Naive B cell (primary cell): Measurements from ENCODE around the gene DDRGK1. TPM values are rescaled to one million over a fixed set of nuclear protein-coding genes. Genes with fewer than 3 reads are reported as not detected.

ENCODE experiments used
- ATAC-seq, 2 donors: fragments of 150-1000 bp; cut with Tn5 transposase; 2 replicates each; pipeline ENCODE4 v1.10.0; 2021; ENCODE audit warnings: low read depth in 2 of 2, mild to moderate bottlenecking in 2 of 2, moderate library complexity in 2 of 2
- DNase-seq: peaks from one replicate; pipeline ENCODE4 v3.0.0; 2022
- H3K27ac Mint-ChIP-seq, 6 donors: one replicate each; pipeline ENCODE4 v1.8.0; 2020 to 2022; ENCODE audit warnings: mild to moderate bottlenecking in 6 of 6, mixed read lengths in 6 of 6, moderate library complexity in 5 of 6, inconsistent platforms in 2 of 6
- H3K27me3 Mint-ChIP-seq, 3 donors: one replicate each; pipeline ENCODE4 v1.8.0; 2021 to 2022; ENCODE audit warnings: mixed read lengths in 3 of 3, mild to moderate bottlenecking in 1 of 3
- H3K36me3 Mint-ChIP-seq, 2 donors: one replicate each; pipeline ENCODE4 v1.8.0; 2020 to 2022; ENCODE audit warnings: mixed read lengths in 2 of 2, inconsistent platforms in 1 of 2, mild to moderate bottlenecking in 1 of 2
- H3K4me1 Mint-ChIP-seq, 3 donors: one replicate each; pipeline ENCODE4 v1.8.0; 2020 to 2022; ENCODE audit warnings: mixed read lengths in 3 of 3, inconsistent platforms in 1 of 3, mild to moderate bottlenecking in 1 of 3, moderate library complexity in 1 of 3
- H3K4me3 Mint-ChIP-seq, 8 donors: one replicate each; pipeline ENCODE4 v1.8.0; 2020 to 2022; ENCODE audit warnings: mild to moderate bottlenecking in 8 of 8, mixed read lengths in 8 of 8, moderate library complexity in 8 of 8, inconsistent platforms in 2 of 8
- H3K9me3 Mint-ChIP-seq, 7 donors: one replicate each; pipeline ENCODE4 v1.8.0; 2020 to 2022; ENCODE audit warnings: mixed read lengths in 7 of 7, mild to moderate bottlenecking in 5 of 7, inconsistent platforms in 2 of 7, moderate library complexity in 1 of 7
- polyA plus RNA-seq, 6 donors: library from polyadenylated mRNA; unstranded; fragments of 300-500 nt; fragmentation: Illumina TruSeq; gene quantifications; one replicate each; pipeline ENCODE4 v1.2.3, GENCODE V29; 2021; ENCODE audit warnings: low read depth in 6 of 6

The DDRGK1 gene
- polyA plus RNA-seq, 6 donors from 2014 or later = 33.3 to 51.0 (median 38.3) TPM

DNA sequence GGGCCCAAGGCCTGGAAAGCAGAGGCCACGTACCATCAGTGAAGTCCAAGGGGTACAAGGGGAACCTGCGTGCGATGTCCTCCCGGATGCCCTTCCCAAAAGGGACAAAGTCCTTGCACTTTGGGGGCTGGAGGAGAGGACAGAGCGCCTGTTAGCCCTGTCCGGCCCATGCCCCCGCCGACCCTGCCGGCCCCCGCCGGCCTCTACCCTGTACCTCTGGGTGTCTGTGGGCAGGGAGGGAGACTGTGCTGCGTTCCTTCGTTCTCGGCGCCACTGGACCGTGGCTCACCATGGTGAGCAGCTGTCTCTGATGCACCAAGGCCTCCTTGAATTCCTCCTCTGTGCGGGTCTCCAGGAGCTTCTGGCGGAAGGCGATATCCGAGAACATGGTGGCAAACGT, 26.6 kb upstream of the DDRGK1 start:
- no peak for ATAC-seq
- DNase-seq = no peak
- Mint-ChIP-seq H3K27me3 (peaks cover 3 to 18% (median 13%) of the 10 kb centered on the region in 3 donors), H3K9me3 (no peaks in the 10 kb centered on the region), H3K4me3 (no peak overlapping the region), H3K4me1 (no peaks in the 10 kb centered on the region), H3K36me3 (no peaks in the 10 kb centered on the region), H3K27ac (no peak overlapping the region)

DNA sequence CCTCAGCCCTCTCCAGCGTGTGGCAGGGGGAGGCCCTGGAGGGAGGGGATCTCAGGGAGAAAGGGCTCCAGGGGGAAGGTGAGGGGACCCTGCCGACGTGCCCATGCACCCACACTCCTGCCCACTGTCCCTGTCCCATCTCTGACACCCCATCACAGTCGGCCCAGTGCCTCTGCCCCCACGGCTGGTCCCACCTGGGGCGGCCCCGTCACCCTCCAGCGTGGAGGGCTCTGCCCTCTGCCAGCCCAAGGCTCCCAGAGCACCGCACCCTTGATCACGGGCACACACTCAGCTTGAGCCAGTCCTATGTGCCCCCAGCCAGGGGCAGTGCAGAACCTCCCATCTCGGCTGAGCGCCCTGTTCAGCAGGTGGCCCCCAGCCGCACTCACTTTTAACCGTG, 25.3 kb upstream of the DDRGK1 start:
- H3K4me3 Mint-ChIP-seq = no peak overlapping the region
- ATAC-seq (no peak), DNase-seq (no peak)
- H3K27ac Mint-ChIP-seq = no peak overlapping the region
- H3K36me3 Mint-ChIP-seq = no peaks in the 10 kb centered on the region
- H3K27me3 Mint-ChIP-seq = peaks cover 0 to 4% (median 3%) of the 10 kb centered on the region in 3 donors
- no peaks in the 10 kb centered on the region for H3K9me3 Mint-ChIP-seq
- H3K4me1 Mint-ChIP-seq = peaks cover 0 to under 1% (median 0%) of the 10 kb centered on the region in 3 donors

DNA sequence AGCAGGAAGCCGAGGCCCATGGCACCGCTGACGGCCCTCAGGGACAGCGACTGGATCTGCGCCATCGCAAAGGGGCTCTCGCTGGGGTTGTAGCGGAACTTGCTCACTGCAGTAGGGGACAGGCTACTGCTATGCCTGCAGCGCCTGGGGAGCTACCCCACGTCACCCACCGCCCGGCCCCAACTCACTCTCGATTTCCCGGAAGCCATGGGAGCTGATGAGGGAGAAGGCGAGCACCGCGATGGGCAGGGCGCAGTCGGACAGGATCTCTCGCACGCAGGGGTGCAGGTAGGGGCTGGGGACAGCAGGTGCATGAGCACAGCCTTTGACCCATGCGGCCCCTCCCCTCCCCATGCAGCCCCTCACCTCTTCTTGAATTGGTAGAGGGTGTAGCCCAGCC, 24.7 kb upstream of the DDRGK1 start:
- Mint-ChIP-seq H3K27ac (no peak overlapping the region), H3K27me3 (peaks cover 0 to 3% (median 0%) of the 10 kb centered on the region in 3 donors), H3K9me3 (no peaks in the 10 kb centered on the region), H3K4me1 (peaks cover 0 to 2% (median 0%) of the 10 kb centered on the region in 3 donors), H3K36me3 (no peaks in the 10 kb centered on the region), H3K4me3 (no peak overlapping the region)
- ATAC-seq (no peak), DNase-seq (no peak)

DNA sequence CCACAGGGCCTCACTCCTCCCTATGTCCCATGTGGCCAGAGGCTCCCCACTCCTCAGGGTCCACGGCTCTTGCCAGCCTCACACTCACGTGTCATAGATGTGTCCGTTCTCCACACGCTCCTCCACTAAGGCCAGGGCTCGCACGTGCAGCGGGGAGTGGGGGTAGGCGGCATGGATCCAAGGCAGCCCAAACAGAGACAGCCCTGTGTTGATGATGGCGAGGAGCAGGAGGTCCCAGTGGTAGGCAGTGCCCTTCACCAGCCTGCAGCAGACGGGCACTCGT, 24.2 kb upstream of the DDRGK1 start:
- peaks cover under 1 to 5% (median under 1%) of the 10 kb centered on the region in 3 donors for H3K4me1 Mint-ChIP-seq
- H3K36me3 Mint-ChIP-seq = no peaks in the 10 kb centered on the region
- H3K27ac Mint-ChIP-seq = no peak overlapping the region
- ATAC-seq (no peak), DNase-seq (no peak)
- H3K9me3 Mint-ChIP-seq = no peaks in the 10 kb centered on the region
- H3K27me3 Mint-ChIP-seq = peaks cover 0 to 3% (median 0%) of the 10 kb centered on the region in 3 donors
- H3K4me3 Mint-ChIP-seq = no peak overlapping the region

DNA sequence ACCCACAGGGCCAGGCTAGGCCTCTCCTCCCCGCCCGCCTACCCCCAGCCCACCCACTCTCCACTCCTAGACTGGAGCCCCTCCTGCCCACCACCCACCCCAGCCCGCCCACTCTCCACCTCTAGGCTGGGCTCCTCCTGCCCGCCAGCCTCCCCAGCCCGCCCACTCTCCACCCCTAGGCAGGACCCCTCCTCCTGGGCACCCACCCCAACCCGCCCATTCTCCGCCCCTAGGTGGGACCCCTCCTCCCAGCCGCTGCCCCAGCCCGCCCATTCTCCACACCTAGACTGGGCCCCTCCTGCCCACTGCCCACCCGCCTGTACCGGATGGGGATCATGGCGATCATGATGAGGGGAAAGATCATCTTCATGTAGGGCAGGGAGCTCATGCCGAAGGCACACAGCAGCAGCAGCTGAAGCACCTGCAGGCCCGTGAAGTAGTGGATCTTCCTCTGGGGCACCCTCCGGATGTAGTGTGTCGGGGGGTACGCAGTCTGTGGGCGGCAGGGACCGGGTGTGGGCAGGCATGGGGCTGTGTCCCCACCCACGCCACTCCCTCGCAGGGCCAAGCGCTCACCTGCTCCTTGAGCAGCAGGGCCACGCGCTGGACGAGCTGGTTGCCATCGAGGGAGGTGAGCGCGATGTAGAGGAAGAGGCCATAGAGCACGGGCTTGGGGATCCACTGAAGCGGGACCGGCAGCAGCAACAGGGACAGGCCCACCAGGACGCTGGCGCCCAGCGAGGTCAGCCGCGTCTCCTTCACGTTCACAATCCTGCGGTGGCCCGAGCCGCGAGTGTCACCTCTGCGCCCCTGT, 23.7 kb upstream of the DDRGK1 start:
- Mint-ChIP-seq H3K36me3 (no peaks in the 10 kb centered on the region), H3K9me3 (no peaks in the 10 kb centered on the region), H3K4me3 (no peak overlapping the region), H3K27ac (no peak overlapping the region), H3K4me1 (peaks cover 6 to 11% (median 6%) of the 10 kb centered on the region in 3 donors), H3K27me3 (peaks cover 0 to 3% (median 0%) of the 10 kb centered on the region in 3 donors)
- DNase-seq = no peak
- ATAC-seq = no peak

DNA sequence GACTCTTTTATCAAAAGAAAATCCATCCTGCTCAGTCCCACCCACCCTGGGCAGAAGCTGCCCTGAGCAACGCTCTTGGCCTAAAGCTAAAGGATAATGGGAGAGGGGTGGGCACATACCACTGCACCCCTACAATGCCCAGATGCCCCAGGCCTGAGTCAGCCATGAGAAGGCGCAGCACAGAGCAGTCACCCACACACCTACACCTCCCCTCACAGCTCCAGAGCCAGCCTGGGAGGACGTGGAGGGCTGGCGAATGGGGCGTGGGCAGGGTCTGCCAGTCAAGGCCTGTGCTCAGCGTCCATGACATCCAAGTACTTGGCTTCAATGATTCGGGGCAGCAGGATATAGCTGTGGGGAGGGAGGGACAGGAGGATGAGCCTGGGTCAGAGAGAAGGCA, 23.0 kb upstream of the DDRGK1 start:
- H3K9me3 Mint-ChIP-seq = no peaks in the 10 kb centered on the region
- H3K27ac Mint-ChIP-seq = no peak overlapping the region
- ATAC-seq (no peak), DNase-seq (no peak)
- H3K27me3 Mint-ChIP-seq = peaks cover 0 to 3% (median 0%) of the 10 kb centered on the region in 3 donors
- no peak overlapping the region for H3K4me3 Mint-ChIP-seq
- no peaks in the 10 kb centered on the region for H3K36me3 Mint-ChIP-seq
- H3K4me1 Mint-ChIP-seq = peaks cover 10 to 17% (median 12%) of the 10 kb centered on the region in 3 donors

DNA sequence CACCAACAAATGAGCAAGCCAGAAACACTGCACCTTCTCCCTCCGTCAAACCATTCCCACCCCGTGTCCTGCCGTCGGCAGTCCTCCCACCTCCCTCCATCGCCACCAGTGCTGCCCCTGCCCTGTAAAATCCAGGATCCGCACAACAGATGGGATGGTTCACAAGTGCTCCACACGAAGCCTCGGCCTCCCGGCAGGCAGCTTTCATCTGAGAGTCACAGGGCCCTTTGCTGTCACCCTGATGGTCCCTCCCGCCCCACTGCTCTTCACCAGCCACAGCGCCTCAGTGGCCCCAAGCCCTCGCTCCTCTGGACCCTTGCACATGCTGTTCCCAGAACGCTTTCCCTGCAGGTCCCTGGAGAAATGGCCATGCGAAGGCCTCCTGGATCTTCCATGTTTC, 22.4 kb upstream of the DDRGK1 start:
- no peak for ATAC-seq
- H3K36me3 Mint-ChIP-seq = no peaks in the 10 kb centered on the region
- H3K4me1 Mint-ChIP-seq = peaks cover 10 to 21% (median 15%) of the 10 kb centered on the region in 3 donors
- peaks cover 0 to under 1% (median 0%) of the 10 kb centered on the region in 3 donors for H3K27me3 Mint-ChIP-seq
- peak overlapping the region in 2 of 6 donors; percentile 43 to 53 for H3K27ac Mint-ChIP-seq
- no peak for DNase-seq
- H3K4me3 Mint-ChIP-seq = no peak overlapping the region
- H3K9me3 Mint-ChIP-seq = no peaks in the 10 kb centered on the region

DNA sequence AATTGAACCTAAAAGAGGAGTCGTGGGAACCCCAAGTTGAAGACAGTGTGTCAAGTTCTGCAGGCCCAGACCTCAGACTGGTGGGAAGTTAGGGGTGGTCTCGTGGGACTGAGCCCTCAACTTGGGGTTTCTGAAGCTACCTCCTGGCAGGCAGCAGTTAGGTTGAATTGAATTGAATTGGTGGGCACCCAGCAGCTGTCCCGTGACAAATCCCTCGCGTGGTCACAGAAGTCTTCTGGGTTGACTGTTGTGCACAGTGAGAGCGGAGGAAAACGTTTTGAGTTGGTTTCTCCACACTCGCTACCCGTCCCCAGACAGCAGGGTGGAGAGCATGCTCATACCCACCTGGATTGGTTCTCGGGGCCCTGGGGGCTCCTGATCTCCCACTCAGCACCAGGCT, 21.6 kb upstream of the DDRGK1 start:
- Mint-ChIP-seq H3K27ac (peak overlapping the region in 3 of 6 donors; percentile 20 to 59 (median 29)), H3K36me3 (peaks cover 0 to 5% of the 10 kb centered on the region in 2 donors), H3K4me3 (no peak overlapping the region), H3K27me3 (no peaks in the 10 kb centered on the region), H3K9me3 (no peaks in the 10 kb centered on the region), H3K4me1 (peaks cover 10 to 23% (median 23%) of the 10 kb centered on the region in 3 donors)
- ATAC-seq = no peak
- no peak for DNase-seq

DNA sequence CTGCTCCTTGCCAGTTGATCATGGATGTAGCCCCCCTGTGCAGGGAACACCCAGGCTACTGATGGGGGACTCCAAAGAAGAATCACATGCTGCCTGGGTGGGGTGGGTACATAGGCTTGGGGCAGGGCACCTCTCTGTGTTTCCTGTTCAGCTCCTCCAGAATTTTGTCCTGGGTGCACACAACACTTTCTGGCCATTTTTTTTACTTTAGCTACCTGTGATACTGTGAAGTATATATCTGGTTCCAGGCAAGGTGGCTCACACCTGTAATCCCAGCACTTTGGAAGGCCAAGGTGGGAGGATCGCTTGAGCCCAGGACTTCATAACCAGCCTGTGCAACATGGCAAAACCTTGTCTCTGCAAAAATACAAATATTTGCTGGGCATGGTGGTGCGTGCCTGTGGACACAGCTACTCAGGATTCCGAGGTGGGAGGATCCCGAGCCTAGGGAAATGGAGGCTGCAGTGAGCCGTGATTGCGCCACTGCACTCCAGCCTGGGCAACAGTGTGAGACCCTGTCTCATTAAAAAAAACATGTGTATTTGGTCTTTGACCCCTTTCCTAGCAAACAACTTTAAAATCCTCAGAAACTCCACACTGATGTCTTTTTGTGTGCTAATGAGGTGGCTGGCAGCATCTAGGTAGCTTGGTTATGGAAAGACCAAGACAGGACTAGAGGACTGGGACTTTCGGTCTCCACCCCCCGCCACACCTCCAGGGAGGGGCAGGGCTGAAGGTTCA, 20.4 kb upstream of the DDRGK1 start:
- Mint-ChIP-seq H3K36me3 (peaks cover 0 to 10% of the 10 kb centered on the region in 2 donors), H3K27ac (peak overlapping the region in 3 of 6 donors; percentile 37 to 63 (median 54)), H3K4me1 (peaks cover 10 to 25% (median 23%) of the 10 kb centered on the region in 3 donors), H3K4me3 (peak overlapping the region in 1 of 8 donors; percentile 34), H3K9me3 (no peaks in the 10 kb centered on the region), H3K27me3 (no peaks in the 10 kb centered on the region)
- ATAC-seq (no peak), DNase-seq (no peak)

DNA sequence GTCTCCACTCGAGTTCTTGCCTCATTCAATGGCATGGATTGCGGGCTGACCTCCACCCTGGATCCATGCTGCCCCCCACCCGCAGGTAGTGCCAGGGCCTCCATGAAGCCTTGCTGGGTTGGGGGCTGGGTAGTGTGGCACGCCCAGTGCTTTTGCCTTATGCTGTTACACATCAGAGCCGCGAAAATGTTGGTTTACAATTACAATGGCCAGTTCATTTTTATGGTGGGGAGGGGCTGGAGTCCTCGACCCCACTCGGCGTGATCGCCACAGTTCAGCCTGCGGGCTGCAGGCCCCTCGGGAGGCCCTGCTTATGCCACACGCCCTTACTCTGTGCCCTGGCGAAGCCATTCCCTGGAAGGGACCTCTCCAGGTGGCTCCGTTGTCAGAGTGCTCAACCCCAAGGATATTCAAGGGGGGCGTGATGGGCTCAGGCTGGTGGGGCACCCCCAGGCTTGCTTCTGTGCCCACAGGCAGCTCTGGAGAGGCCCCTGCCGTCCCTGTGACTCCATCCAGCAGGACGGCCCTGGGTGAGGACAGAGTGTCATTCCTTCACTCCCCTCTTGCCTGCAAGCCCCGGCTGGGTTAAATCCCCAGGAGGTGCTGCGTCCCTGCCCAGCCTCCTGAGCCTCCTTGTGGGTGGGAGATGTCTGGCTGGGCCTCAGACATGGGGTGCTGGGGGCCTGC, 19.7 kb upstream of the DDRGK1 start:
- DNase-seq (no peak), ATAC-seq (no peak)
- Mint-ChIP-seq H3K4me1 (peaks cover 10 to 25% (median 23%) of the 10 kb centered on the region in 3 donors), H3K4me3 (peak overlapping the region in 6 of 8 donors; percentile 15 to 88 (median 82)), H3K27ac (peak overlapping the region in 2 of 6 donors; percentile 79 to 87), H3K9me3 (no peaks in the 10 kb centered on the region), H3K36me3 (peaks cover 0 to 10% of the 10 kb centered on the region in 2 donors), H3K27me3 (no peaks in the 10 kb centered on the region)

DNA sequence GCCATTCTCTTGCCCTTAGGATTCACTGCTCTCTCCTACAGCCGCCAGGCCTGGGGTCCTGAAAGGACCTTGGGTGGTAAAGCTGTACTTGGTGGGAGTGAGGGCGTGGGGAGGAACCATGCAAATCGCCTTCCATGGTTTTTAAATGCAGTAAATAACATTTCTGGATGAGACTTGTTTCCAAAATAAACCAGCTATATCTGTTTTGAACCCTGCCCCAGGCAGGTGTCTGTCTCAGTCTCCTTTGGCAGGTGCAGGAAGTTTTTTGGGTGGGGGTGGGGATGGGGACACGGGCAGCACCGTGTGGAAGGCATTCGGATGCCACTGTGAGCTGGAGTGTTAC, 19.1 kb upstream of the DDRGK1 start:
- peak overlapping the region in 7 of 8 donors; percentile 26 to 88 (median 81) for H3K4me3 Mint-ChIP-seq
- peak overlapping the region; percentile 39 to 96 (median 85) for H3K27ac Mint-ChIP-seq
- H3K36me3 Mint-ChIP-seq = peaks cover 0 to 10% of the 10 kb centered on the region in 2 donors
- peaks cover 12 to 25% (median 24%) of the 10 kb centered on the region in 3 donors for H3K4me1 Mint-ChIP-seq
- no peaks in the 10 kb centered on the region for H3K27me3 Mint-ChIP-seq
- H3K9me3 Mint-ChIP-seq = no peaks in the 10 kb centered on the region
- ATAC-seq = no peak
- DNase-seq = no peak

DNA sequence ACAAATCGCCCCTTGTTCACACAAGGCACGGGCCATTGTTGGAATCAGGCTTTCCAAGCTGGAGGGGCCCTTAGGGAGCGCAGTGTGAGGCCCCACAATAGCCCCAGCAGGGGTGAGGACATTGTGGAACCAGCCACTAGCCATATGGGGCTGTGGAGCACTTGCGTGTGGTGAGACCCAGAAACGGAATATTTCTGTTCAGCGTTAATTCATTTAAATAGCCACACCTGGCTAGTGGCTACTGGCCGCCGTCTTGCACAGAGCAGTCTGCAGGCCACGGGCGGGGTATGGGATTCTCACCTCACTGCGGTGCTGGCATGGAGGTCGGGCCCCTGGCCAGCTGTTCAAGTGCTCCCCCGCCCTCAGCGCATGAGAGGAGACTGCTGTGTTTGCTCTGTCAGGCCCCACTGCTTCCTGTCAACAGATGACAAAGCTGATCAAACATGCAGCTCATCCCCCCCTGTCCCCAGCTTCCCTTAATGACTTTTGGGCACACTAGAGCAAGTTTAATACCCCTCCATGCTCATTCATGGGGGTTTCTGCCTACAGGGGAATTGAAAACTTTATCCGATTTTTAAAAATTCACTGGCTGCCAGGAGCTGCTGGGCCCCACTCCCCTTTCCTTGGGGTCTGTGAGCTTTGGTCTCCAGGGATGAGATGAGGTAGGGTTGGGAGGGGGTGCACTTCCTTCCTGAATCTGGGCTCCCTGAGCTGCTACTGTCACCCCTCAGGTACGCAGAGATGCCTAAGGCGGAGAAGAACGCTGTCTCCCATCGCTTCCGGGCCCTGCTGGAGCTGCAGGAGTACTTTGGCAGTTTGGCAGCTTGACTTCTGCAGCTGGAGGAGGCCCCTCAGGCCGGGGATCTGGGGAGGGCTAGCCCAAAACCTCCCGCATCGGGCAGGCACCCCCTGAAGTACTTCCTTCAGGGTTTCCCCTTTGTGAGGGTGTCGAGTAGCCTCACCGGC, 18.4 kb upstream of the DDRGK1 start:
- H3K27me3 Mint-ChIP-seq = no peaks in the 10 kb centered on the region
- peak overlapping the region; percentile 39 to 96 (median 85) for H3K27ac Mint-ChIP-seq
- DNase-seq (peak; percentile 66), ATAC-seq (peak; percentile 91)
- H3K9me3 Mint-ChIP-seq = no peaks in the 10 kb centered on the region
- peaks cover 0 to 10% of the 10 kb centered on the region in 2 donors for H3K36me3 Mint-ChIP-seq
- H3K4me1 Mint-ChIP-seq = peaks cover 15 to 28% (median 25%) of the 10 kb centered on the region in 3 donors
- H3K4me3 Mint-ChIP-seq = peak overlapping the region; percentile 26 to 88 (median 78)
